ENCODE measurements around the gene FA2H.
A peak's percentile ranks its signal among the peaks of the same experiment; 100 is the strongest.

FA2H gene

GRCh38 chr16:74743668-74744299, 30.8 kb downstream of the FA2H start:
- DNase-seq, result peak; percentile 44

GRCh38 chr16:74743045-74743667, 31.5 kb downstream of the FA2H start:
- no peak for DNase-seq

- DNase-seq, result no peak
Measured at GRCh38 chr16:74742051-74742481, 32.6 kb downstream of the FA2H start.

- DNase-seq, result no peak
Measured at GRCh38 chr16:74740795-74741304, 33.8 kb downstream of the FA2H start.

GRCh38 chr16:74739275-74739674, 35.3 kb downstream of the FA2H start:
- DNase-seq, result no peak

GRCh38 chr16:74738816-74739215, 35.8 kb downstream of the FA2H start:
- no peak for DNase-seq

GRCh38 chr16:74738113-74738541, 36.5 kb downstream of the FA2H start:
- no peak for DNase-seq

- DNase-seq, result no peak
Measured at GRCh38 chr16:74737521-74737920, 37.1 kb downstream of the FA2H start.

- no peak for DNase-seq
Measured at GRCh38 chr16:74736531-74737157, 38.0 kb downstream of the FA2H start.

GRCh38 chr16:74735554-74735953, 39.1 kb downstream of the FA2H start:
- DNase-seq, result no peak

GRCh38 chr16:74735162-74735452, 39.5 kb downstream of the FA2H start:
- DNase-seq, result no peak

GRCh38 chr16:74734361-74735161, 40.1 kb downstream of the FA2H start:
- no peak for DNase-seq

- no peak for DNase-seq
Measured at GRCh38 chr16:74732707-74733350, 41.8 kb downstream of the FA2H start.

- no peak for DNase-seq
Measured at GRCh38 chr16:74731853-74732477, 42.7 kb downstream of the FA2H start.

GRCh38 chr16:74729783-74730683, 44.6 kb downstream of the FA2H start:
- DNase-seq, result no peak

GRCh38 chr16:74727903-74728302, 46.7 kb downstream of the FA2H start:
- DNase-seq, result no peak

GRCh38 chr16:74726716-74727115, 47.9 kb downstream of the FA2H start:
- no peak for DNase-seq

- no peak for DNase-seq
Measured at GRCh38 chr16:74725651-74726455, 48.8 kb downstream of the FA2H start.

GRCh38 chr16:74724820-74725549, 49.6 kb downstream of the FA2H start:
- no peak for DNase-seq
